Caco-2 (cell line): Measurements from ENCODE around the gene MRPL33. TPM values are rescaled to one million over a fixed set of nuclear protein-coding genes. Genes with fewer than 3 reads are reported as not detected.

ENCODE experiments used
- BruUV-seq: library from RNA; stranded (reverse); fragments of 400-500 nt; replicated peaks from 2 replicates; lab custom pipeline; 2021; lab: Mats Ljungman, UMichigan
- CTCF ChIA-PET: fragments of 300-600 bp; sonication (Branson Sonifier 250); formaldehyde crosslinking; loops from one replicate; lab custom pipeline; 2022; ENCODE audit warnings: antibody characterized with exemption; lab: Charles Lee
- POLR2A ChIA-PET: fragments of 300-600 bp; sonication (Branson Sonifier 250); formaldehyde crosslinking; loops from one replicate; lab custom pipeline; 2022; ENCODE audit warnings: antibody characterized with exemption; lab: Charles Lee
- DNase-seq, 2 experiments: peaks; one replicate each; pipeline versions ENCODE4 v3.0.0 to v3.0.0-alpha.2; 2020 to 2022
- H3K27me3 ChIP-seq: replicated peaks from 2 replicates; pipeline ENCODE4 v1.6.0; 2011; ENCODE audit warnings: low read length; ENCODE audit not compliant: control insufficient read depth, insufficient read depth
- H3K36me3 ChIP-seq: 2 replicates; pipeline ENCODE4 v1.5.1; 2011; ENCODE audit warnings: low read length; ENCODE audit not compliant: control insufficient read depth, insufficient read depth
- H3K4me1 ChIP-seq: fragments of 250-450 bp; sonication (Bioruptor Pico); 2 replicates; pipeline ENCODE4 v1.5.1; 2020; ENCODE audit warnings: mild to moderate bottlenecking
- H3K4me3 ChIP-seq: 2 replicates; pipeline ENCODE4 v1.5.1; 2011; ENCODE audit warnings: low read depth, mild to moderate bottlenecking, control low read depth, low read length
- H3K9me3 ChIP-seq: fragments of 250-450 bp; sonication (Bioruptor Pico); 2 replicates; pipeline ENCODE4 v1.5.1; 2020; ENCODE audit warnings: mild to moderate bottlenecking, moderate library complexity
- H3K27ac Mint-ChIP-seq: one replicate; pipeline ENCODE4 v1.8.0; 2022; ENCODE audit warnings: mixed read lengths; ENCODE audit not compliant: unreplicated experiment
- H3K27me3 Mint-ChIP-seq: one replicate; pipeline ENCODE4 v1.8.0; 2022; ENCODE audit warnings: mixed read lengths; ENCODE audit not compliant: insufficient read depth, unreplicated experiment
- H3K36me3 Mint-ChIP-seq: one replicate; pipeline ENCODE4 v1.8.0; 2022; ENCODE audit warnings: mild to moderate bottlenecking, mixed read lengths; ENCODE audit not compliant: insufficient read depth, unreplicated experiment
- H3K4me1 Mint-ChIP-seq: one replicate; pipeline ENCODE4 v1.8.0; 2022; ENCODE audit warnings: low read depth, mixed read lengths; ENCODE audit not compliant: unreplicated experiment
- H3K4me3 Mint-ChIP-seq: one replicate; pipeline ENCODE4 v1.8.0; 2022; ENCODE audit warnings: mild to moderate bottlenecking, moderate library complexity, mixed read lengths; ENCODE audit not compliant: unreplicated experiment
- H3K9me3 Mint-ChIP-seq: one replicate; pipeline ENCODE4 v1.8.0; 2022; ENCODE audit warnings: mixed read lengths; ENCODE audit not compliant: unreplicated experiment
- intact Hi-C: fragments of 100-400 bp; cut with micrococcal nuclease; formaldehyde crosslinking; loops from one replicate; pipeline ENCODE4 v1.10.0; 2022; ENCODE audit not compliant: unreplicated experiment
- total RNA-seq: library from RNA; stranded (reverse); gene quantifications from 2 replicates; pipeline ENCODE4 v1.2.3, GENCODE V29; 2022
- TF ChIP-seq, protein P1 (sequence below), 2 experiments: fragments of 200-600 bp in 1 of 2; IDR thresholded peaks; 1 replicate in 1 of 2; 2 replicates in 1 of 2; pipeline versions ENCODE4 v1.5.1 to v1.8.0; 2011 to 2022; ENCODE audit warnings: antibody characterized with exemption in 1 of 2, control low read depth in 1 of 2, inconsistent platforms in 1 of 2, low read depth in 1 of 2, low read length in 1 of 2, mild to moderate bottlenecking in 1 of 2, moderate library complexity in 1 of 2; ENCODE audit not compliant: insufficient read depth in 1 of 2, severe bottlenecking in 1 of 2, unreplicated experiment in 1 of 2

MRPL33 gene
- total RNA-seq, 1 experiment from 2014 or later, result 84.9 TPM

DNA sequence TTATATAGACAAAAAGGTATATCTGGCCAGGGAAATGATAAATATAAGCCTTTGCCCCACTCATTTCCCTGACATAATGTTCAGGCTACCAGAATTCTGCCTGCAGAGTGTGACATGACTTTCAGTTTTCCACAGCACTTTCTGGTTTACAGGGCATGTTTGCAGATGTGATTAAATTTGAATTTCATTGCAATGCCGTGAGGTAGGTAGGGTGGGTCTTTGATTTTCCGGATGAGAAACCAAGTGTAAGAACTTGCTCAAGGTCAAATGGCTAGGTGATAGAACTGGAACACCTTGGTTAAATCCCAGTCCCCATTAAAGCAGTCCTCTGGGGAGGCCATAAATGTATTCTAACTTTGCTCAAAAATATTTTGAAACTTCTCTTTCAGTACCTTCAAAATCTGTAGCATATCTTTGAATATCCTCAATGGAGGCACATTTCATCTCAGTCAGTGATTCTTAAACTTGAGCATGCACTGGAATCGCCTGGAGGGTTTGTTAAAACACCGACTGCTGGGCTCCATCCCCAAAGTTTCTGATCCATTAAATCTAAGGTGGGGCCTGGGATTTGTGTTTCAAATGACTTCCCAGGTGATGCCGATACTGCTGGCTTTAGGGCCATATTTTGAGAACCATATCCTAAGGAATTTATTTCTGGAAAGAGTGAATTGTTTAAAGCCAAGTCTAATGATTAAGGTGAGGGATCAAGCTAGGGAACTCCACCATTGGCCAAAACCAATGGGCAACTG, 35.0 kb downstream of the MRPL33 start:
- intact Hi-C loops, result loop anchor here (1.0 to 10.0 kb wide), 4 partner anchors 78 to 646 kb away; no protein-coding TSS in a partner anchor
- H3K36me3 ChIP-seq, result no peaks in the 10 kb centered on the region
- no peak overlapping the region for H3K4me3 ChIP-seq
- Mint-ChIP-seq H3K4me3 (no peak overlapping the region), H3K9me3 (no peaks in the 10 kb centered on the region), H3K36me3 (no peaks in the 10 kb centered on the region), H3K27me3 (no peaks in the 10 kb centered on the region), H3K4me1 (no peaks in the 10 kb centered on the region), H3K27ac (no peak overlapping the region)
- no TSS peak for BruUV-seq
- no peaks in the 10 kb centered on the region for H3K9me3 ChIP-seq
- peaks cover 16% of the 10 kb centered on the region; the same call in 1 of the 2 replicates for H3K4me1 ChIP-seq
- CTCF ChIA-PET, result interaction anchor here (0.6 kb wide), 1 partner anchor 60 kb away, joined by 3 read pairs; no protein-coding TSS in a partner anchor
- no peaks in the 10 kb centered on the region for H3K27me3 ChIP-seq
- TF ChIP-seq, protein P1, sequence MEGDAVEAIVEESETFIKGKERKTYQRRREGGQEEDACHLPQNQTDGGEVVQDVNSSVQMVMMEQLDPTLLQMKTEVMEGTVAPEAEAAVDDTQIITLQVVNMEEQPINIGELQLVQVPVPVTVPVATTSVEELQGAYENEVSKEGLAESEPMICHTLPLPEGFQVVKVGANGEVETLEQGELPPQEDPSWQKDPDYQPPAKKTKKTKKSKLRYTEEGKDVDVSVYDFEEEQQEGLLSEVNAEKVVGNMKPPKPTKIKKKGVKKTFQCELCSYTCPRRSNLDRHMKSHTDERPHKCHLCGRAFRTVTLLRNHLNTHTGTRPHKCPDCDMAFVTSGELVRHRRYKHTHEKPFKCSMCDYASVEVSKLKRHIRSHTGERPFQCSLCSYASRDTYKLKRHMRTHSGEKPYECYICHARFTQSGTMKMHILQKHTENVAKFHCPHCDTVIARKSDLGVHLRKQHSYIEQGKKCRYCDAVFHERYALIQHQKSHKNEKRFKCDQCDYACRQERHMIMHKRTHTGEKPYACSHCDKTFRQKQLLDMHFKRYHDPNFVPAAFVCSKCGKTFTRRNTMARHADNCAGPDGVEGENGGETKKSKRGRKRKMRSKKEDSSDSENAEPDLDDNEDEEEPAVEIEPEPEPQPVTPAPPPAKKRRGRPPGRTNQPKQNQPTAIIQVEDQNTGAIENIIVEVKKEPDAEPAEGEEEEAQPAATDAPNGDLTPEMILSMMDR (IDR thresholded peaks at IDR 0.05; ENCODE audit: insufficient read depth in 1 of 2, low read depth in 1 of 2, low read length in 1 of 2, severe bottlenecking in 1 of 2, unreplicated experiment in 1 of 2), result no peak
- DNase-seq, result no peak
- POLR2A ChIA-PET, result interaction anchor here (0.6 kb wide), 1 partner anchor 53 kb away, joined by 3 read pairs; no protein-coding TSS in a partner anchor

DNA sequence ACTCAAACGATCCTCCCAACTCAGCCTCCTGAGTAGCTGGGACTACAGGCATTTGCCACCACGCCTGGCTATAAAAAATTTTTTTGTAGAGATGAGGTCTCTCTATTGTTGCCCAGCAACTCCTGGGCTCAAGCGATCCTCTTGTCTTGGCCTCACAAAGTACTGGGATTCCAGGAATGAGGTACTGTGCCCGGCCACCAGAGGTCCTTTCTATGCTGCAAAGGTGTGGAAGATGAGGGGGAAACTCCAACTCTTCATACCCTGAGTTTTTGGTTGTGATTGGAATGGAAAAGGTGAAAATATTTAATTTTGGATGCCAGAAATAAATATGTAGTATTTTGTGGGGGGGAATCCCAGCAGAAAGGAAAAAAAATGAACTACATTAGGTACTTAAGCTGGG, 36.0 kb downstream of the MRPL33 start:
- intact Hi-C loops, result loop anchor here (1.0 to 10.0 kb wide), 4 partner anchors 77 to 645 kb away; no protein-coding TSS in a partner anchor
- Mint-ChIP-seq H3K9me3 (no peaks in the 10 kb centered on the region), H3K27me3 (no peaks in the 10 kb centered on the region), H3K4me1 (no peaks in the 10 kb centered on the region), H3K36me3 (no peaks in the 10 kb centered on the region), H3K4me3 (no peak overlapping the region), H3K27ac (no peak overlapping the region)
- ChIA-PET POLR2A (no interaction called here), CTCF (no interaction called here)
- Histone ChIP-seq H3K9me3 (no peaks in the 10 kb centered on the region), H3K4me1 (peaks cover 16% of the 10 kb centered on the region; the same call in 1 of the 2 replicates), H3K36me3 (no peaks in the 10 kb centered on the region), H3K27me3 (no peaks in the 10 kb centered on the region), H3K4me3 (no peak overlapping the region)
- TF ChIP-seq, protein P1 (IDR thresholded peaks at IDR 0.05; ENCODE audit: insufficient read depth in 1 of 2, low read depth in 1 of 2, low read length in 1 of 2, severe bottlenecking in 1 of 2, unreplicated experiment in 1 of 2), result peak; percentile 48 to 66
- peak; percentile 55 to 59 for DNase-seq
- BruUV-seq, result no TSS peak

DNA sequence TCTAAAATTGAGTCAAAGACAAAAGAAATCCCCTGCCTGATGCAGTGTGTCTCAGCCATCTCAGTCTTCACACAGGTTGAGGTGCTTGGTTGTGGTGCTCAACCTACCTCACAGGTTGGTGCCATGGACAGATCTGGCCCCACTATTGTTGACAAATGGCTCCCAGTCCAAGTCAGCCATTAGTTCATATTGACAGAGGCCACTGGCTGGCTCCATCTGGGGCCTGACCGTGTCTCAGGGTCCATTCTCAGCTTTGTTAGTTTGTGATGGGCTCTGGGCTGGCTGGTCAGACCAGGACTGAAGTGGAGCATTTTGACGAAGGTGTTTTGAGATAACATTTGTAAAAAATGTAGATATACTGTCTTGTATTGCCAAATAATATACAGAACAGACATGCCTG, 36.9 kb downstream of the MRPL33 start:
- no peak overlapping the region for H3K4me3 ChIP-seq
- TF ChIP-seq, protein P1 (IDR thresholded peaks at IDR 0.05; ENCODE audit: insufficient read depth in 1 of 2, low read depth in 1 of 2, low read length in 1 of 2, severe bottlenecking in 1 of 2, unreplicated experiment in 1 of 2), result no peak
- POLR2A ChIA-PET, result no interaction called here
- no peaks in the 10 kb centered on the region for H3K36me3 ChIP-seq
- BruUV-seq, result no TSS peak
- Mint-ChIP-seq H3K27me3 (no peaks in the 10 kb centered on the region), H3K4me1 (no peaks in the 10 kb centered on the region), H3K36me3 (no peaks in the 10 kb centered on the region), H3K27ac (no peak overlapping the region), H3K9me3 (no peaks in the 10 kb centered on the region), H3K4me3 (no peak overlapping the region)
- DNase-seq, result no peak
- H3K9me3 ChIP-seq, result no peaks in the 10 kb centered on the region
- peaks cover 9% of the 10 kb centered on the region; the same call in 1 of the 2 replicates for H3K4me1 ChIP-seq
- intact Hi-C loops, result loop anchor here (5.0 to 10.0 kb wide), 2 partner anchors 76 to 644 kb away; no protein-coding TSS in a partner anchor
- CTCF ChIA-PET, result no interaction called here
- H3K27me3 ChIP-seq, result no peaks in the 10 kb centered on the region
